Measurements from ENCODE around the gene LRRC55.

LRRC55 gene

GRCh38 chr11:57224128-57224527 lies 42.4 kb downstream of the LRRC55 start:
- no peak for TF ChIP-seq CTCF (conservative IDR thresholded peaks at IDR 0.05)
- TF ChIP-seq ZFX (IDR thresholded peaks at IDR 0.05): no peak
- no peak overlapping the region for H3K27ac ChIP-seq

- TF ChIP-seq ZFX (IDR thresholded peaks at IDR 0.05) (no peak), CTCF (conservative IDR thresholded peaks at IDR 0.05) (no peak)
- no peak overlapping the region for H3K27ac ChIP-seq
Measured at GRCh38 chr11:57224537-57224936, 42.8 kb downstream of the LRRC55 start.

GRCh38 chr11:57228600-57228999 lies 46.8 kb downstream of the LRRC55 start:
- H3K27ac ChIP-seq: no peak overlapping the region
- TF ChIP-seq CTCF (conservative IDR thresholded peaks at IDR 0.05): no peak
- no peak for TF ChIP-seq ZFX (IDR thresholded peaks at IDR 0.05)

GRCh38 chr11:57230316-57230715 lies 48.6 kb downstream of the LRRC55 start:
- no peak overlapping the region for H3K27ac ChIP-seq
- no peak for TF ChIP-seq CTCF (conservative IDR thresholded peaks at IDR 0.05)
- TF ChIP-seq ZFX (IDR thresholded peaks at IDR 0.05): no peak

GRCh38 chr11:57230791-57231538 lies 49.2 kb downstream of the LRRC55 start:
- no peak overlapping the region for H3K27ac ChIP-seq
- TF ChIP-seq CTCF (conservative IDR thresholded peaks at IDR 0.05) (no peak), ZFX (IDR thresholded peaks at IDR 0.05) (no peak)

GRCh38 chr11:57231539-57232253 lies 49.9 kb downstream of the LRRC55 start:
- TF ChIP-seq CTCF (conservative IDR thresholded peaks at IDR 0.05): no peak
- TF ChIP-seq ZFX (IDR thresholded peaks at IDR 0.05): no peak
- no peak overlapping the region for H3K27ac ChIP-seq

- H3K27ac ChIP-seq: no peak overlapping the region
- TF ChIP-seq CTCF (conservative IDR thresholded peaks at IDR 0.05) (no peak), ZFX (IDR thresholded peaks at IDR 0.05) (no peak)
Measured at GRCh38 chr11:57233702-57234101, 51.9 kb downstream of the LRRC55 start.
